GM12878 (cell line): ENCODE results near the gene MIER1.
"Not testable (repeated sequence)": the region's sequence is repeated elsewhere in the genome, so short reads cannot be mapped to it uniquely, and the experiment has no call there.

ENCODE experiments used
- CTCF ChIP-seq, 3 experiments: IDR thresholded peaks in 2 of 3; conservative IDR thresholded peaks in 1 of 3; 2 replicates each; pipeline ENCODE4 v1.5.1; 2011; ENCODE audit warnings: low read depth in 3 of 3, low read length in 3 of 3, mild to moderate bottlenecking in 3 of 3, control low read depth in 2 of 3, moderate library complexity in 2 of 3, inconsistent platforms in 1 of 3, mixed read lengths in 1 of 3; ENCODE audit not compliant: control insufficient read depth in 2 of 3, insufficient read depth in 1 of 3; ENCODE audit errors: extremely low read depth in 1 of 3
- ETV6 ChIP-seq, 2 experiments: fragments of 450-650 bp in 1 of 2; IDR thresholded peaks in 1 of 2; conservative IDR thresholded peaks in 1 of 2; 2 replicates each; pipeline ENCODE4 v1.6.1; 2014; ENCODE audit warnings: antibody characterized with exemption in 1 of 2, borderline replicate concordance in 1 of 2, low read depth in 1 of 2, mild to moderate bottlenecking in 1 of 2, moderate library complexity in 1 of 2
- EZH2 ChIP-seq: IDR thresholded peaks from 2 replicates; pipeline ENCODE4 v1.6.1; 2012; ENCODE audit warnings: low read depth, mild to moderate bottlenecking, control low read depth, inconsistent platforms, low read length, borderline replicate concordance; ENCODE audit not compliant: control insufficient read depth
- FOXM1 ChIP-seq: IDR thresholded peaks from 2 replicates; pipeline ENCODE4 v1.6.1; 2012; ENCODE audit warnings: low read depth, mild to moderate bottlenecking, inconsistent platforms, low read length, moderate library complexity
- KDM1A ChIP-seq: fragments of 200-600 bp; sonication (generic); IDR thresholded peaks from 2 replicates; pipeline ENCODE4 v1.6.1; 2016; ENCODE audit warnings: borderline replicate concordance
- MAX ChIP-seq: IDR thresholded peaks from 2 replicates; pipeline ENCODE4 v1.6.1; 2012; ENCODE audit warnings: low read depth, low read length, improper control_type of control experiment
- POLR2A ChIP-seq: IDR thresholded peaks from 2 replicates; pipeline ENCODE4 v1.6.1; 2011; ENCODE audit warnings: low read depth, mild to moderate bottlenecking, low read length
- RAD21 ChIP-seq: IDR thresholded peaks from 2 replicates; pipeline ENCODE4 v1.6.1; 2011; ENCODE audit warnings: mild to moderate bottlenecking, low read depth, low read length, moderate library complexity; ENCODE audit not compliant: insufficient read depth
- RB1 ChIP-seq: fragments of 450-650 bp; formaldehyde crosslinking; IDR thresholded peaks from 2 replicates; pipeline ENCODE4 v1.6.1; 2017; ENCODE audit warnings: mild to moderate bottlenecking, borderline replicate concordance
- SUZ12 ChIP-seq: fragments of 200-600 bp; sonication (generic); IDR thresholded peaks from one replicate; pipeline ENCODE4 v1.6.1; 2018; ENCODE audit warnings: antibody characterized with exemption, mild to moderate bottlenecking; ENCODE audit not compliant: unreplicated experiment
- TAF1 ChIP-seq: IDR thresholded peaks from 2 replicates; pipeline ENCODE4 v1.6.1; 2011; ENCODE audit warnings: mild to moderate bottlenecking, low read depth, low read length, borderline replicate concordance
- ZNF217 ChIP-seq: fragments of 450-650 bp; IDR thresholded peaks from 2 replicates; pipeline ENCODE4 v1.6.1; 2017; ENCODE audit warnings: antibody characterized with exemption, mild to moderate bottlenecking
- ZSCAN29 ChIP-seq: fragments of 450-650 bp; IDR thresholded peaks from 2 replicates; pipeline ENCODE4 v1.6.1; 2017; ENCODE audit warnings: mild to moderate bottlenecking, moderate library complexity

DNA sequence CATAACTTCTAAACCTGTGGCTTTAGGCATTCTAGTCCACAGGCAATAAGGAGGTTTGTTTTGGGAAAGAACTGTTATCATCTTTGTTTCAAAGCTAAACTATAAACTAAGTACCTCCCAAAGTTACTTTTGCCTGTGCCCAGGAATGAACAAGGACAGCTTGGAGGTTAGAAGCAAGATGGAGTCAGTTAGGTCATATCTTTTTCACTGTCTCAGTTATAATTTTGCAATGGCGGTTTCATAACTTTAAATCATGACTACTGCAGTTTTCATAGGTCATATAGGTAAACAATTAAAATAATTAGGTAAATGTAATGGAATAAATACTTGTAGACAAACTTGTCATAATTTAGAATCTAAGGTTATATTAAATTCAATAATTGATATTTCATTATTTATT is 9.6 kb upstream of the MIER1 start:
- not testable (repeated sequence) for TF ChIP-seq KDM1A; SUZ12; ZSCAN29; MAX; RB1; EZH2; CTCF (IDR thresholded peaks at IDR 0.05 in 2 of 3, conservative IDR thresholded peaks at IDR 0.05 in 1 of 3; ENCODE audit: control insufficient read depth in 2 of 3, extremely low read depth in 1 of 3, insufficient read depth in 1 of 3, low read depth in 3 of 3, low read length in 3 of 3); ETV6 (conservative IDR thresholded peaks at IDR 0.05 in 1 of 2, IDR thresholded peaks at IDR 0.05 in 1 of 2; ENCODE audit: borderline replicate concordance in 1 of 2, low read depth in 1 of 2); POLR2A; RAD21; FOXM1; ZNF217; TAF1
